Thoracic aorta (tissue), 2 donors: ENCODE measurements around the gene STAB1. TPM values are rescaled to one million over a fixed set of nuclear protein-coding genes. Genes with fewer than 3 reads are reported as not detected.

Experiments
- ATAC-seq: fragments of 150-250 bp; one replicate; pipeline ENCODE4 v1.8.0; 2017; ENCODE audit warnings: low read depth; ENCODE audit not compliant: insufficient number of reproducible peaks, low FRiP score
- DNase-seq: peaks from one replicate; pipeline ENCODE4 v3.0.0-alpha.2; 2020; ENCODE audit warnings: low spot score
- H3K27ac ChIP-seq, 2 donors: fragments of 200-600 bp; sonication (generic); 1 replicate in 1 of 2; 2 replicates in 1 of 2; pipeline ENCODE4 v1.5.1; 2016; ENCODE audit warnings: mild to moderate bottlenecking in 2 of 2, moderate library complexity in 2 of 2
- H3K27me3 ChIP-seq: fragments of 200-600 bp; sonication (generic); replicated peaks from 2 replicates; pipeline ENCODE4 v1.6.0; 2016; ENCODE audit warnings: mild to moderate bottlenecking; ENCODE audit not compliant: insufficient read depth
- H3K36me3 ChIP-seq: fragments of 200-600 bp; sonication (generic); one replicate; pipeline ENCODE4 v1.5.1; 2016
- H3K4me1 ChIP-seq, 2 donors: fragments of 200-600 bp; sonication (generic); 1 replicate in 1 of 2; 2 replicates in 1 of 2; pipeline versions ENCODE4 v1.5.1 to v1.6.0; 2016; ENCODE audit warnings: low read depth in 2 of 2, mild to moderate bottlenecking in 1 of 2; ENCODE audit not compliant: control insufficient read depth in 1 of 2
- H3K4me3 ChIP-seq: fragments of 200-600 bp; sonication (generic); 2 replicates; pipeline ENCODE4 v1.5.1; 2016; ENCODE audit warnings: mild to moderate bottlenecking
- H3K9me3 ChIP-seq: fragments of 200-600 bp; sonication (generic); 2 replicates; pipeline ENCODE4 v1.5.1; 2016
- CTCF ChIP-seq: fragments of 200-600 bp; sonication (generic); IDR thresholded peaks from one replicate; pipeline ENCODE4 v1.5.1; 2019; ENCODE audit warnings: antibody characterized with exemption
- total RNA-seq, 2 donors: library from RNA; depleted of rRNA; stranded (reverse); fragments of >200 nt; gene quantifications; one replicate each; pipeline versions ENCODE4 v1.1.0 to v1.2.3, GENCODE V29; 2016

STAB1 gene
- total RNA-seq, 2 donors from 2014 or later = 249 to 837 TPM

DNA sequence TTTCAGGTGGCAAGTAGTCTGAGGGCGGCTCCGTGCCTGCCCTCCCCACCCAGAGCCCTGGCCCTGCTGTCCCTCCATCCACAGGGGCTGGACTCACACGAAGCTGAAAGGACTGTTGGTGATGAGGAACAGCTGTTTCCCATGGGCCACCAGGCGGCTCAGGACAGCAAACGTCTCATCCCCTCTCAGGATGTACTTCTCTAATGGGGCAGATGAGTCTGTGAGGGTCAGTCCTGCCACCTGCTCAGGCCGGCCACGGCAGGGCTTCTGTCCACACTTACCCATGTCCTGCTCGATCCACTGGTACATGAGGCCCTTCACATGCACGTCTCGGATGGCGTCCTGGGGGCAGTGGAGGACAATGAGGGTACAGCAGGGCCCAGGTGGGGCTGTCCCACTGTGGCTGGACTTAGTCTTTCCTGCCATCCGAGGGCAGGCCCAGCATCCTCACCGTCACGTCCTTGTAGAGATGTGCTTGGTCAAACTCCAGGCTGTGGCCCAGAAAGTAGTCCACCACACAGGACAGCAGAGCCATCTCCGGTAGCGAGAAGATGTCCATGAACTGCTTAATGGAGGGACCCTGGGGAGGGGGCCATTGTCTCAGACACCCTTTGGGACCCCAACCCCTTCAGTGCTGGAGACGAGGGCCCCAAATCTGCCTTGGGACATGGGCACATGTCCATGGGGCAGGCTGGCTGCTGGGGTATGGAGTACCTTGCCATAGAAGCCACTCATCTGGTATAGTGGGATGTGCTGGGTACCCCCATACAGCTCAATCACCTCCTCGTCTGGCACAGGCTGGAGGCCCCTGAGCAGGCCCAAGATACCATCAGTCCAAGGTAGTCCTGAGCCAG, 32.8 kb downstream of the STAB1 start:
- H3K4me3 ChIP-seq = no peak overlapping the region
- DNase-seq = no peak
- H3K36me3 ChIP-seq = peaks cover 7% of the 10 kb centered on the region
- no peak for ATAC-seq
- H3K27ac ChIP-seq = no peak overlapping the region
- H3K9me3 ChIP-seq = no peaks in the 10 kb centered on the region
- peaks cover 10 to 46% of the 10 kb centered on the region in 2 donors for H3K4me1 ChIP-seq
- no peak for TF ChIP-seq CTCF
- H3K27me3 ChIP-seq = no peaks in the 10 kb centered on the region

GRCh38 chr3:52528586-52529375, 33.6 kb downstream of the STAB1 start:
- peaks cover 10 to 49% of the 10 kb centered on the region in 2 donors for H3K4me1 ChIP-seq
- H3K9me3 ChIP-seq = no peaks in the 10 kb centered on the region
- H3K36me3 ChIP-seq = peaks cover 7% of the 10 kb centered on the region
- no peak for DNase-seq
- no peak for TF ChIP-seq CTCF
- ATAC-seq = no peak
- no peak overlapping the region for H3K27ac ChIP-seq
- no peak overlapping the region for H3K4me3 ChIP-seq
- no peaks in the 10 kb centered on the region for H3K27me3 ChIP-seq

DNA sequence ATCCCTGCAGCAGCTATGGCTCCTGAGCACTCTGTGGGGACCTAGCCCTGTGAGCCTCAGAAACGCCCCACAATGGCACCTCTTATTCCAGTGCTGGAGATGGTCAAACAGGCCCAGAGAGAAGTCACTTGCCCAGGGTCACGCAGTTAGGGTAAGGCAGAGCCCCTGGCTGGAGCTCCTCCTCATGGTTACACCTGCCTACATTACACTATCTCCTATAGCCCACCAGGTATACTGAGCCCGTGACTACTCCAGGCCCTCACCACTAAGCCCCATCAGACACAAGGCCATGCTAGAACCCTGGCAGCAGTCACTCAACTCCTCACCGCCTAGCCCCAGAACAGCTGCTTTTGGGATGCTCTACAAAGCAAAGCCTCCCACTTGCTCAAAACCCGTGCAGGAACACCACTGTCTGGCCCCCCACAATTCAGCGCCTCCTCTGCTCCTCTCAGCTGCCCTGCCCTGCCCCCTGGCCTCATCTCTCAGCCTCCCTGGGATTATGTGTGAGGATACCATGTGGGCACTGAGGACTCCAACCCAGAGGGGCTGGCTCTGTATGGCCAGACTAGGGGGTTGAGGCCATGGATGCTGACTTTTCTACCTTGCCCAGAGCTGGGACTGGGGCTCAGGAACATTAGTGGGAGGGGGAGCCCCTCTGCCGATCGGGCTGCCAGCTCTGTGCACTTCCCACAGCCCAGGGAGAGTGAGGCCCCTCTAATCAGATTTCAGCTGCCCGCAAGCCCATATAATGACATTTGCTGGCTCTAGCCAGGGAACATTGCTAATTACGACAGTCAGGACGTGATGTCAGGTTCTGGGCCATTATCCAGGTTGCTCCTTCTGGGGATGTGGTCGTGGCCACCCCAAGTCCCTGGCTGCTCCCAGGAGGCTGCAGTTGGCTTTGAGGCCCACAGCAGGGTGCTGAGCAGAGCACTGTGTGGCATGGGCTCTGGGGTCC, 34.5 kb downstream of the STAB1 start:
- peaks cover 7% of the 10 kb centered on the region for H3K36me3 ChIP-seq
- DNase-seq = no peak
- H3K27me3 ChIP-seq = no peaks in the 10 kb centered on the region
- ATAC-seq = no peak
- TF ChIP-seq CTCF = no peak
- H3K4me1 ChIP-seq = peaks cover 14 to 53% of the 10 kb centered on the region in 2 donors
- no peaks in the 10 kb centered on the region for H3K9me3 ChIP-seq
- H3K4me3 ChIP-seq = no peak overlapping the region
- peak overlapping the region; percentile 53 to 79 for H3K27ac ChIP-seq

DNA sequence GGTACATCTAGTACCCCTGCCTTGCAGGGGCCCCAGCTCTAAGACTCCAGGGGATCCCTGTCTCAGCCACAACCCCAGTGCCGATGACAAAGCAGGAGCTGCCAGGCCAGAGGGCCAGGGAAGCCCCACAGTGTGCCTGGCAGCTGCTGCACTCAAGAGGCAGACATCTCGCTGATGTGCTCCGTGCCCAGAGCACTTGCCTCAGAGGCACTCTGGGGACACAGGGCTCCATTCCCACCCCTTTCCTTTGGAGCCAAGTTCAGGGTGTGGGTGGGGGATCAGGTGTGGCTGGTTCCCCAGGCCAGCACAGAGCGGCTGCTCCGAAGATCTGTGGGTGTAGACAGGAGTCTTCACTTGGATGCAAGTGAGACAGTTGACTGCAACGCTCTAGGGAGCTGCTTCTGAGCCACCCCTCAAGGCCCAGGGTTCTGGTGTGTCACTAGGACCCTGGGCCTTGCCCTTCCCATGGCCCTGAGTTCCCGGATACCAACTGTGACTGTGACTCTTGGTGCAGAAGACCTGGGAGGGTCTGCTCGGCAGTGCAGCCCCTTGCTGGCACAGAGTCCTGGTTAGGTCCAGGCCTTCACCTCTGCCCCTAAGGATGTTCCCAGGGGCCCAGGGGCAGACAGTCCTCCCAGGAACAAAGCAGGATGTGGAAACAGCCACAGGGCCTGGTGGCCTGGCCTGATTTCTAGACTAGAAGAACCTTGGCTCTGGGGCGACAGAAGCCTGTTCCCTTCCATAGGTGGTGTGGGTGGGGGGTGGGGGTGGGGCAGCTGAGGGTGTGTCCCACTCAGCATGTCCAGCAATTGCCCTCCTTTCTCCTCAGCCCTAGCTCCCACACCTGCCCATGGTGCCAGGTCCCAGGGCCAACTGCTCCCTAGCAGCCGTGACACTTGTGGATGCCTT, 36.0 kb downstream of the STAB1 start:
- Histone ChIP-seq H3K27ac (peak overlapping the region; percentile 53 to 79), H3K27me3 (no peaks in the 10 kb centered on the region), H3K4me1 (peaks cover 12 to 56% of the 10 kb centered on the region in 2 donors), H3K9me3 (no peaks in the 10 kb centered on the region), H3K36me3 (peaks cover 7% of the 10 kb centered on the region), H3K4me3 (no peak overlapping the region)
- no peak for TF ChIP-seq CTCF
- no peak for ATAC-seq
- no peak for DNase-seq
